HK-2 (cell line): ENCODE measurements around the gene EEF1A1.

Experiments
- DNase-seq: peaks from one replicate; pipeline ENCODE4 v3.0.0-alpha.2; 2018; ENCODE audit not compliant: unreplicated experiment

The EEF1A1 gene

DNA sequence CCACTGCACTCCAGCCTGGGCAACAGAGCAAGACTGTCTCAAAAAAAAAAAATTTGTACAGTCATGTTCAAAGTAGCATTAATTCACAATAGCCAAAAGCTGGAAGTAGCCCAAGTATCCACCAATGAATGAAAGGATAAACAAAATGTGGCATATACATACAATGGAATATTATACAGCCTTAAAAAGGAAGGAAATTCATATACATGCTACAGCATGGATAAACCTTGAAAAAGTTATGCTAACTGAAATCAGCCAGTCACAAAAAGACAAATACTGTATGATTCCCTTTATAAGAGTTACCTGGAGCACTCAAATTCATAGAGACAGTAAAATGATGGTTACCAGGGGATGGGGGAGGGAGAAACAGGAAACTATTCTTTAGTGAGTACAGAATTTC, 15.7 kb downstream of the EEF1A1 start:
- no peak for DNase-seq

DNA sequence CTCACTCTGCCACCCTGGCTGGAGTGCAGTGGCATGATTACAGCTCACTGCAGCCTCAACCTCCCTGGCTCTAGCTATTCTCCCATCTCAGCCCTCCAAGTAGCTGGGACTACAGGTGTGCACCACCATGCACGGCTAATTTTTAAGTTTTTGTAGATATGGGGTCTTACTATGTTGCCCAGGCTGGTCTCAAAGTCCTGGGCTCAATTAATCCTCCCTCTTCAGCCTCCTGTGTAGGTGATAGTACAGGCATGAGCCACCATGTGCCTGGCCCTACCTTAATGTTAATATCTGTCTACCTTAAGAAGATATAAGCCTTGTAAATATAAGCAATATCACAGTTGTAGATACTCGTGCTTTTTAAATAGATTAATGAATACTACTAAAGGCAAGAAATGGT, 16.7 kb downstream of the EEF1A1 start:
- no peak for DNase-seq

DNA sequence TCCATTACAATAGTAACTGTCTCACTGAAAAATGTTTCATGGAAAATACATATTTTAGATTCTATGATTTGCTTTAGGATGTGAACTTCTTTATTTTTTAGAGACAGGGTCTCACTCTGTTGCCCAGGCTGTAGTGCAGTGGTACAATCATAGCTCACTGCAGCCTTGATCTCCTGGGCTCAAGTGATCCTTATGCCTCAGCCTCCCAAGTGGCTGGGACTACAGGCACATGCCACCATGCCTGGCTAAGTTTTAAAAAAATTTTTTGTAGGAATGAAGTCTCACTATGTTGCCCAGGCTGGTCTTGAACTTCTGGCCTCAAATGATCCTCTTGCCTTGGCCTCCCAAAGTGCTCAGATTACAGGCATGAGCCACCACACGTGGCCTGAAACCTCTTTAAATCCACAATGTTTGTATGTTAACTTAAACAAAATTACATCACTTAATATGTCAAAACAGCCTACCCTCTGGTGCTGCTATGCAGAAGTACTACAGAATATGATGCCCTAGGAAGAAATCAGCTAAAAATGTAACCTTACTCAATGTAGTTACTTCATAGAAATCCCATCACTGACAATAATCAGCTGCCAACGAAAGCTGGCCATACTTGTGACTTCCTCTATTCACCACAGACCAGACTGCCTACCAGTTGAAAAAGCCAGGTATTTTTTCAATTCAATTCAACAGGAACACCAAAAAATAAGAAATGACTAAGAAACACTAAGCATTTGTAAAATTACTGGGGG, 17.6 kb downstream of the EEF1A1 start:
- DNase-seq: no peak

DNA sequence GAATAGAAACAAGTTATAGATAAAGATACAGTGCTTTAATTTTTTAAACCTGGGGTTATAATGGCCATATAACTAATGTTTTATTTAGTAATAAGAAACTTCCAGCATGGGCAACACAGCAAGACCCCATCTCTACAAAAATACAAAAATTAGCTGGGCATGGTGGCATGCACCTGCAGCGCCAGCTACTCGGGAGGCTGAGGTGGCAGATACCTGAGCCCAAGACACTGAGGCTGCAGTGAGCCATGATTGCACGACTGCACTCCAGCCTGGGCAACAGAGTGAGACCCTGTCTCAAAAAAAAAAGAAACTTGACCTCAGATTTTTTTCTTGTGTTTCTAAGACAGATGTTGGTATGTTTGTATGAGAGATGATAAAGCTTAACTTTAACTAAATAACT, 22.9 kb downstream of the EEF1A1 start:
- no peak for DNase-seq

DNA sequence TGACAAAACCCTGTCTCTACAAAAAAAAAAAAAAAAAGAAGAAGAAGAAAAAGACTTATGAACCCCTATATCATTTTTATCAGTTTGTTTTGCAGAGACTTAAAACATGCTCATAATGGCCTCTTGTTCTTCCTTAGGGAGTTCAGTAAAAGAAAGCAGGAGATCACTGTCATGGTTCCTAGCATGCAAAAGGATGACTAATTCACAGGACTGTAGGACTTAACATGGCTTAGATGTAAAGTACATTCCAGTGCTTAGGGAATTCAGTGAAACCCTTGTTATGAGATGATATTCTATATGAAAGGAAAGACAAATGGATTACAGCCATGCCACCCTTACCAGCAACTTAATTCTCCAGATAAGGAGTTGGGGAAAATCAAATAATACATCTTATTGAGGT, 29.5 kb downstream of the EEF1A1 start:
- DNase-seq: no peak

DNA sequence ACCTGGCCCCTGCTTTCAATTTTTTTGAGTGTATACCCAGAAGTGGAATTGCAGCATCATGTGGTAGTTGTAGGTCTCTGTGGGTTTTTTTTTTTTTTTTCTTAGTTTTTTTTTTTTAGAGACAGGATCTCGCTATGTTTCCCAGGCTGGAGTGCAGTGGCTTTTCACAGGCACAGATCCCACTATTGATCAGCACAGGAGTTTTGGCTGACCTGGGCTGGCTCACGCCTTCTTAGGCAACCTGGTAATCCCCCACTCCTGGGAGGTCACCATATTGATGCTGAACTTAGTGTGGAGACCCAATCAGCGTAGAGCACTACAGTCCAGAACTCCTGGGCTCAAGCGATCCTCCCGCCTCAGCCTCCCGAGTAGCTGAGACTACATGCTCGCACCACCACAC, 33.4 kb downstream of the EEF1A1 start:
- DNase-seq: no peak

DNA sequence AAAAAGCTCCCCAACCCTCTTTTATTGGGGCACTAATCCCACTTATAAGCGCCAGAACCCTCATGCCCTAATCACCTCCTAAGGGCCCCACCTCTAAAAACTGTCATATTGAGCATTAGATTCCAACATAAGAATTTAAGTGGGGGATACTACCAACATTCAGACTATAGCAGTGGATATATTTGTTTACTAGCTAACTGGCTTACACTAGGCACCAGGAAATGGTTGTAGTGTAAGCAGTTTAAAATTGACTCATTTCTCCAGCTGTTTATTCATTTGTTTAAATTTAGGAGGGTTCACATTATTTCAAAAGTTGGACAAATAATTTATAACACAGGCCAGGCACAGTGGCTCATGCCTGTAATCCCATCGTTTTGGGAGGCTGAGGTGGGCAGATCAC, 36.4 kb downstream of the EEF1A1 start:
- DNase-seq: no peak

DNA sequence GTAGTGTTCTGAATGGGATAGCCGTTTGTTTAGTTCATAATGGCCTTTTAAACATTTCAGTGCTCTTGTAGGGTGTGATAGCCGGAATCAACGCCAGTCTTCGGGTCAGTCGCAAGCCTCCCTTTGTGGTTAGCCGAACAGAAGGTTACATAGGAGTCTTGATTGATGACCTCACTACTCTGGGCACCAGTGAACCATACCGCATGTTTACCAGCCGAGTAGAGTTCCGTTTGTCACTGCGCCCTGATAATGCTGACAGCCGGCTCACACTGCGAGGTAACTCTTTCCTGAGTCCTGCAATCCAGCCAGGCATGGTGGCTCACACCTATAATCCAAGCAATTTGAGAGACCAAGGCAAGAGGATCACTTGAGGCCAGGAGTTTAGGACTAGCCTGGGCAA, 38.9 kb downstream of the EEF1A1 start:
- peak; percentile 3 for DNase-seq

DNA sequence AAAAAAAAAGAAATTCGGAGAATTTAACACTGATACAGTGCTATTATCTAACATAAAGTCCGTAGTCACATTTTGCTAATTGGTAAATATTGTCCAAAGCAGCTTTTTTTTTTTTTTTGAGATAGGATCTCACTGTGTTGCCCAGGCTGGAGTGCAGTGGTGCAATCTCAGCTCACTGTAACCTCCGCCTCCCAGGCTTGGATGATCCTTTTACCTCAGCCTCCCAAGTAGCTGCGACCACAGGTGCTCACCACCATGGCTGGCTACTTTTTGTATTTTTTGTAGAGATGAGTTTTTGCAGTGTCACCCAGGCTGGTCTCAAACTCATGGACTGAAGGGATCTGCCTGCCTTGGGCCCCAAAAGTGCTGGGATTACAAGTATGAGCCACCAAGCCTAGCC, 43.4 kb downstream of the EEF1A1 start:
- no peak for DNase-seq

DNA sequence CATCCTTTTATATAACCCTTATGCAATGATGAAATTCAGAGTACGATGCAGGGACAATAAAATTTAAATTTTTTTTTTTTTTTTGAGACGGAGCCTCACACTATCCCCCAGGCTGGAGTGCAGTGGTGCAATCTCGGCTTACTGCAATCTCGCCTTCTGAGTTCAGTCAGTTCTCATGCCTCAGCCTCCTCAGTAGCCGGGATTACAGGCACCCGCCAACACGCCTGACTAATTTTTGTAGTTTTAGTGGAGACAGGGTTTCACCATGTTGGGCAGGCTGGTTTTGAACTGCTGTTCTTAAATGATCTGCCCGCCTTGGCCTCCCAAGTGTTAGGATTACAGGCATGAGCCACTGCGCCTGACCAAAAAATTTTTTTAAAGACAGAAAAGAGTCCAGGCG, 44.1 kb downstream of the EEF1A1 start:
- DNase-seq: no peak

DNA sequence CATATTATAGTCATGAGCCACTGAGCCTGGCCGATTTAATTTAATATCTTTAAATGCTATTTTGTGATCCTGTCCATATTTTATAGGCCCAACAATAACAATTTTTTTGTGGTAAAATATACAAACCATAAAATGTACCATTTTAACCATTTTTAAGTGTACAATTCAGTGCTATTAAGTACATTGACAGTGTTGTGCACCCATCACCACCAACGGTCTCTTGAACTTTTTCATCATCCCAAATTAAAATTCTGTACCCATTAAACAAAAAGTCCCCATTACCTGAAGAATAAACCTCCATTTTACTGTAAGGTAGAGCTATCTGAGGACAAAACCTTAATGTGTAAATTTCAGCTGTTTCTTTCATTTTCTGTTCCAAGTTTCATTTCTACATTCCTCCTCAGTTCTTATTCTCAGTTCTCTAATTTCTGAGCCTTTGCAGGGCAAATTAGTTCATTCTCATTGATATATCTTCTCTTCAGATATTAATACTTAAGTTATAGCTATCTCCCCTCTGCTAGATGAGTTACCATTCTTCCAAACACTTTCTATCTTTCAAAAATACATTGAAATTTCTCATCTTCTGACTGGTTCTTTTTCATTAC, 49.0 kb downstream of the EEF1A1 start:
- no peak for DNase-seq
